SW480 (cell line): Measurements from ENCODE around the gene TEX2.
"Not testable (repeated sequence)": the region's sequence is repeated elsewhere in the genome, so short reads cannot be mapped to it uniquely, and the experiment has no call there.

ENCODE experiments used
- DNase-seq: peaks from one replicate; pipeline ENCODE4 v3.0.0-alpha.2; 2016; ENCODE audit warnings: low spot score

Gene TEX2

DNA sequence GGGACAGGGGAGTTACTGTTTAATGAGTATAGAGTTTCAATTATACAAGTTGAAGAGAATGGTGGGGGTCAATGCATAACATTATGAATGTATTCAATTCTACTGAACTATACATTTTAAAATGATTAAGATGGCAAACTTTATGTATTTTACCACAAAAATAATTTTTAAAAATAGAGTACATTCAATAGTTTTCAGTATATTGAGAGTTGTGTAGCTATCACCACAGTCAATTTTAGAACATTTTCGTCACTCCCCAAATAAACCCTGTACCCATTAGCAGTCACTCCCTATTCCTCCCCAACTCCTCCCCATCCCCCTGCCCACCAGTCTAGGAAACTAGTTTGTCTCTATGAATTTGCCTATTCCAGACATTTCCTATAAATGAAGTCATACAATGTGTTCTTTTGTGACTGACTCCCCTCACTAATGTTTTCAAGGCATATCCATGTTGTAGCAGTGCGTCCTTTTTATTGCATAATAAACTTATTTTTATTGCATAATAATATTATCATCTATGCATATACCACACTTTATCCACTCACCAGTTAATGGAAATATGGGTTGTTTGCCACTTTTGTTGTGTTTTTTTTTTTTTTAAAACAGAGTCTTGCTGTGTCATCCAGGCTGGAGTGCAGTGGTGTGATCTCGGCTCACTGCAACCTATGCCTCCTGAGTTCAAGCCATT is 80.6 kb downstream of the TEX2 start:
- DNase-seq: no peak

DNA sequence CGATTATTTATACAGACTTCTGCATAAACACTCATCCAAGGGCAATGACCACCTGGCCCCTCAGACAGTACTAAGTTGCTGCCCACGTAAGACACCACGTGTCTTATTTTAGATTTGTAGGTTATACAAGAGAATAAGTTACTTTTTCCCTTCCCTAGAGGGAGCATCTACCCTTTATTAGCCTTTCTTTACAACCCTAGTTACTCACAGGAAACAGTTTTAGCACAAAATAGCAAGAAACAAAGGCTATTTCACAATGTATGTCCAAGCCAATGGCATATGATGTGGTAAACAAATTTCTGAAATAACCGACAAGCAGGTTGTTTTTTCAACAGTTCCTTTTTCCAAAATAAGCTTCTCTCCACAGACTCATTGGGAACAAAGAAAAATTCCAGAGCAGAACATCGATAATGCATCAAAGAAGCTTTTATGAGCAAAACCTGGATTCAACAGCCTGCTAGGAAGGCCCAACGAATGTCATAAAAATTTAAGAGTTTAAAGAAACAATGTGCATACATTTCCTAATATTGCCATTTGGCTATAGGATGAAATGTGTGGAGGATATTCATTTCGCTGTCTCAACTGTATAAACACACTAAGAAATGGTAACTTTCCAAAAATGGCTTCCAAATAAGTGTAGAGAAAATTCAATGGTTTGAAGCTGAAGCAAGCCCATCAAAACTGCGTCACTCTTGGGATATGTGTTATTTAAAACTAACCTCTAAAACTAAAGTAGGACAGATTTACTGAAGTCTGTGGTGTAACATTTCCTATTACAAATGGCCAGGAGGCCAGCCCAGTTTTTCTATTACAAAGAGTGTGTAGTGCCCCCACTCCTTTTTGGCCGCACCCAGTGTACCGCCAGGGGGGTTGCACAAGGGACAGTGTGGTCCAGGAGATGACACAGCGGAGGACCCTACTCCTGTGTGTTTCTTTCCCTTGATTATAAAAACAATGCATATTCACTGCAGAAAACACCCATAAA is 82.7 kb downstream of the TEX2 start:
- no peak for DNase-seq

DNA sequence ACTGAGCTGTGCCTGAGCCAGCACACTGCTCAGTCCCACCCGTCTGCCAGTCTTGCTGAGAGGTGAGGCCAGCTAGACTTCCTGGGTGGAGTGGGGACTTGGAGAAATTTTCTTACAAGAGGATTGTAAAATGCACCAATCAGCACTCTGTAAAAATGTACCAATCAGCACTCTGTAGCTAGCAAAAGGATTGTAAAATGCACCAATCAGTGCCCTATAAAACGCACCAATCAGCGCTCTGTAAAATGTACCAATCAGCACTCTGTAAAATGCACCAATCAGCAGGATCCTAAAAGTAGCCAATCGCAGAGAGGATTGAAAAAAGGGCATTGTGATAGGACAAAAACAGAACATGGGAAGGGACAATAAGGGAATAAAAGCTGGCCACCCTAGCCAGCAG is 84.0 kb downstream of the TEX2 start:
- DNase-seq: not testable (repeated sequence)

DNA sequence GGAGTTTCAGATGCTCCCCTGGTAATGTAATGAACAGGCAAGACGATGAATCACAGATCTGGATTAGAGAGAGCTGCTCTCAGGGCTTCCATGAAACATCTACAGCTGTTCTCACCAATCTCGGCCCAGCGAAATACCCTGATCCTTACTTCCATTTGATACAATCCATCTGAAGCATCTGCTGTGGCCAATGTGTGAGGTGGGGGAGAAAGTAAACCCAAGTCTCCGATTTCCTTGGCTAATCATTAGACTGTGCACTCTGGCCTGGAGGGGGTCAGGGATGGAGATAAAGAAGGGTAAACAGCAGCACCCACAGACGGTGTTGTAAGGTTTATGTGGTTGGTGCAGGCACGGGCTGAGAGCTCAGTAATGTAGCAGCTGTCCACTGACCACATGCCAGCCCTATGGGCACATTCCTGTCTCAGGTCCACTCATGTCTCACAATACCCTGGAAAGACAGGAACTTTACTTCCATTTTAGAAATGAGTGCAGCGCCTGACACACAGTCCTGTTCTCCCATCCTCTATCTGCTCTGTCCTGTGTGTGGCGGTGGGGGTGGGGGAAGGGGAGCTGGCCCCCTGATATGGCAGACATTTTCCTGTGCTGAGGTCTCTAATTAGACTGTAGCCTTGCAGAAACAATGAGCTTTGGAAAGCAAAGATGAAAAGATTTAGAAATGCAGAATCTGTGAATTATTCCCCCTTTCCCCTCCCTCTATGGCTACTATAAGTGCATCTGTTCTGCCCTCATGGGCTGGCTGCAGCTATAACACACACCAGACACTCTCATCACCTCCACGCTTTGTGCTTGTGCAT is 84.8 kb downstream of the TEX2 start:
- DNase-seq: no peak

DNA sequence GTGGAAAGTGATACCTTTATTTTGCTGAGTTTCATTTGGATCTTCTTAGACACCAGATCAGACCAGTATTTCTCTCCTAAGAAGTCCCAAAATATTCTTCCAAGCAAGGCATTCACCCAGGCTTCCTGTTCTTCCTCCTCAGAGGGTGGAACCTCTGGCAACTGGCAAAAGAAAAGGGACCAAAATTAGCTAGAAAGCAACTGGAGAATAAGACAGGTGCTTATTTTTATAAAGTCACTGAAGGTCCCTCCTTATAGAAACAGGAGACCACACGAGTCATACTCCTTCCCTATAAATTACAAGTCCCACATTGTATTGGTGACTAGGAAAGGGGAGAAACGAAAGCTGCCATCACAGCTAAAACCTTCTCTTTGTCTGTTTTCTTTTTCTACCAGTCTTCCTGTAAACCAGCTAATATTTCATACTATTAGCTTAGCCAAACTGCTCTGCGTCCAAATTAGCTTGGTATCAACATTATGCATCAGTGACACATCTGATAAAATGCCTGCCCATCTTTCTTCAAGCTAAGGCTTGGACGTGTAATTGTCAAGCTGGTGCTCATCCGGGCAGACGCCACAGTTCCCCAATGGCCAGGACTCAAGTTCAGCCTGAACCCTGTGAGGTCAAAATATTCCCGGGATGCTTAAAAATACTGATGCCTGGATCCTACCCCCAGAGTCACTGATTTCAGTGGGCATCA is 85.6 kb downstream of the TEX2 start:
- DNase-seq: no peak

DNA sequence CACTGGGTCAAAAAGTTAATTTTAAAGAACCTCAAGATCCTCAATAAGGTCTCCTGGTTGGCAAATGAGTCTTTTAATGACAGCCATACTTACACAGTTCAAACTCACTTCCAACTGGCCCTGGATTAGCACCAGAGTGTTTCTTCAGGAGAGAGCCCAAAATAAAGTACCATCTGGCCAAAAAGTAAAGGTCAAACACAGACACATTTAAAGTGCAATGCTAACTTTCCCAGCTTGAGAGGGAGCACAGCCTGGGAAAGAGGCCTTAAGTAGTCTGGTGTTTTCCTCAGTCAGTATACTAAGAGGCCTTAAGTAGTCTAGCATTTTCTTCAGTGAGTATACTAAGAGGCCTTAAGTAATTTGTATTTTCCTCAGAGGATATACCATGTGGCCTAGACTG is 86.5 kb downstream of the TEX2 start:
- no peak for DNase-seq

DNA sequence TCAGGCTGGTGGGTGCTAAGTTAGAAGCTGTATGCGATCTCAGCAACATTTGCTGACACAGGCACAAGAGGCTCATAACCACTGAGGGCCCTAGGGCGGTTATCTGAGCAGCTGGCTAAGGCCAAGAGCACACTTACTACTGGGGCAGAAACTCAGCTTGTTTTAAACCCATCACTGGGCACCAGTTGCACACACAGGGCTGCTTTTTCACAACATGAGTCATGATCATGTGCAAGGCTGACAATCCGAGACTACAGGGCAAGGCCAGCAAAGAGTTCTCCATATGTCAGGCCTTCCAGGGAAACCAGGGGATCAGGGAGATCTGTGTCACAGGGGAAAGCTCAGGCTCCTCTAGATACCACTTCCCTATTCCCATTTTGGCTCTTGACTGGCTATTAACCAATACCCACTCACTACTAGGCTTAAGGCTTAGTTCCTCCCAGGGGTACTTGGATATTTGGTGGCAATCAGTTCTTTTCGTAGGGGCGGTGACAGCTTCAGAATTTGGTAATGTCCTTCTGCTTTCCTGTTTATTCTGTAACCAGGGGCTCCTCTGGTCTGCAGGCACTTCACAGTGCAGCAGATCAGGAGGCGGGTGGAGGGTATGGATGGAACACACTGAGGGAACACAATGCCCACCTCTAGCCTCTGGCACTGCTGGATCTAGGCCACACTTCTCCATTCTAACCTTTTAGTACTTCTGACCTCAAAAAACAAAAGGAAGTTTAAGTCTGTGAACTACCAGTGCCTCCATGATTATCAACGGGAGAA is 88.2 kb downstream of the TEX2 start:
- no peak for DNase-seq

DNA sequence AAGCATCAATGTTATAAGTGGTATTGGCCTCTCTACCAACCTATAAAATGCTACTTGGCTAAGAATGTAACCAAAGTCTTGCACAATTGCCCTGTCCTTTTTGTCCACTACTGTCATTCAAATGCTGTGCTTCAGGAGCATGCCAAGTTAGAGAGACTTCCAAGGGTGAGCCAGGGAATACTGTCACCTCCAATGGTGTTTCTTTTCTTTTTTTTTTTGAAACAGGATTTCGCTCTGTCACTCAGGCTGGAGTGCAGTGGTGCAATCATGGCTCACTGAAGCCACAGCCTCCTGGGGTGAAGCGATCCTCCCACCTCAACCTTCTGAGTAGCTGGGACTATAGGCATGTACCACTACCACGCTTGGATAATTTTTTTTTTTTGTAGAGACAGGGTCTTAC is 89.4 kb downstream of the TEX2 start:
- DNase-seq: no peak

DNA sequence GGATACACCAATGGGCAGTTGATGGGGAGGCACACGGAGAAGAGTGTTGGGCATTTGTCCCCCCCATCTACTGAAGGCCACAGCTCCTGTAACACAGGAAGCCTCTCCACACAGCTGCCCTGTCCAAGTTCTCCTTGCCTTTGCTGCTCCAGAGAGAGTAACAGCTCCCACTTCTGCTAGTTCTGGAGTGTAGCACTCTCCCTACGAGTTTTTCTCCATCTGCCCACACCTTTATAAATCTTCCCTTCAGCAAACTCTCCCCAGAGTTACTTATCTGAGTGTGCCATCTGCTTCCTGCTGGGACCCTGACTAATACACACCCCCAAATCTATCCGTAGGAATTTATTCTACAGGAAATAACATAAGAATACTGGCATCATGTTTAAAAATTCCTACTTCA is 90.5 kb downstream of the TEX2 start:
- DNase-seq: no peak

DNA sequence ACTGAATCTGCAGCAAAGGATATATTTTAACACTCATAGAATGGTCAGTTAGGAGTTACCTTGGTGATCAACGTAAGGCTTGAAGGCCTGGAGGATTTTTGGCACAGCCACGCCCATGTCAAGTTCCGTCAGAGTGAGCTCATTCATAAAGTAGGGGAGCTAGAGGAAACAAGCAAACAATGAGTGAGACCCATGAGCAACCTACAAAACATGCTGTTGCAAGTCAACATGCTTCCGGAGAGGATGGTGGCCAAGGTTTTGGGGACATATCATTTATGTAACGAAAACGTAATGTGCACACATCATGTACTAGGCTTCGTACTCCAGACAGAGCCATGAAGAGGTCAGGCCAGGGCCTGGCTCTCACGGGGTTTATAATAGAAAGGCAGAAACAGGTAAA is 92.0 kb downstream of the TEX2 start:
- DNase-seq: no peak

DNA sequence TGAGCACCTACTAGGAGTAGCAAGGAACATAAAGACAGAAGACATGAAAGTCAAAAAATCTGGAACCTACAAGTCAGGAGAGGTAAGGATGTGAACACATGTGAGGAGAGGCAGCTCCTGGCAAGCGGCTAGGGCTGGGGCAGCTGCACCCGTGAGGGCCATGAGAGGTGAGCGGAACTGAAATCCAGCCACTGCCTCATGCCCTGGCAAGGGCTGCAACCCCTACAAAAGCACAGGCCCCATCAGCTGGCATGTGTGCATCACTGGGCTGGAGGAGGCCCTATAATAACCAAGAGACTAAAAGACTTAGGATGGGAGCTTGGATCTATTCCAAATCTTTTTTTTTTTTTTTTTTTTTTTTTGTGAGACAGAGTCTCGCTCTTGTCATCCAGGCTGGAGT is 92.8 kb downstream of the TEX2 start:
- DNase-seq: no peak

DNA sequence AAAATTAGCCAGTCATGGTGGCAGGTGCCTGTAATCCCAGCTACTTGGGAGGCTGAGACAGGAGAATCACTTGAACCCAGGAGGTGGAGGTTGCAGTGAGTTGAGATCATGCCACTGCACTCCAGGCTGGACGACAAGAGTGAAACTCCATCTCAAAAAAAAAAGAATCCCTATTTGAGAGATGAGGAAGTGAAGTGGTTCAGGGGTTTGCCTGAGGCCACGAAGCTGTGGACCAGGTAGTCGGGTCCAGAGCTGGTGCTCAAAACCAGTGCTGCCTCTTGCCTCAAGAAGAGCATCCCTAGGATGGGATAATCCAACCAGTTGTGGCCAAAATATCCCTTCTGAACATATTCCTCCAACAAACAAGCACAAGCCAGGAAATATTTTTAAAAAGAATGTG is 95.4 kb downstream of the TEX2 start:
- not testable (repeated sequence) for DNase-seq

DNA sequence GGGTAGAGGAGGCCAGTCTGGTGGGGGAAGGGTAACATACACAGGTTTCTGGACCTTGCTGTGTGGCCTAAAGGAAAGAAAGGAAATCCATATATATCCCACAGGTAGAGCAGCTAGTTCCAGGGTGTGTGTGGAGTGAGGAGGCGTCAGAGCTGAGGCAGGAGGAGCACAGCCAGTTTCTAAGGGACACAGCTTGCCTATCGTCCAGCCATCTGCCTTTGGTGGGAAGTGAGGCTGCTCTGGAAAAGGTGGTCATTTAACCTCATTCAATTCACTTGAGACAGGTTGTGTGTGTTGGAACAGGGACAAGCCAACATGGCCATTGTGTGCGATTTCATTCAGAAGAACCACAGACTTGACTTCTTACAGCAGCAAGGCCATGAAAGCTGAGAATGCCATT is 96.2 kb downstream of the TEX2 start:
- no peak for DNase-seq

DNA sequence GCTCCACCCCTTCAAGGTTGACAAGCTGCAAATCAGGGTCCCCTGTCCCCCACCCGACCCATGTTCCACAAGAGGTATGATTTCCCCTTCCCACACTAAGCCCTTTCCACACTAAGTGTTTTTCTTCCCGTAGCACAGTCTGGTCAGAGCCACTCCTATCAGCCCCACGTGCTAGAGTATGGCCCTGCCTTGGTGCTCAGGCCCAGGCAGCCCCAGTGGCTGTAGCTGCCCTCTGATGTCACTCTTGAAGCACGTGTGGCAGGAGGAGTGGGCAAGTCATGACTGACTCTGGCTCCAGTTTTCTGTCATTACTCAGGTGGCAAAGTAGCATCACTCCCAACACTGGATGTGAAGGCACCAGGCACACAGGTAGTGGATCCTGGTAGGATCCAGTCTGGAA is 97.7 kb downstream of the TEX2 start:
- no peak for DNase-seq

DNA sequence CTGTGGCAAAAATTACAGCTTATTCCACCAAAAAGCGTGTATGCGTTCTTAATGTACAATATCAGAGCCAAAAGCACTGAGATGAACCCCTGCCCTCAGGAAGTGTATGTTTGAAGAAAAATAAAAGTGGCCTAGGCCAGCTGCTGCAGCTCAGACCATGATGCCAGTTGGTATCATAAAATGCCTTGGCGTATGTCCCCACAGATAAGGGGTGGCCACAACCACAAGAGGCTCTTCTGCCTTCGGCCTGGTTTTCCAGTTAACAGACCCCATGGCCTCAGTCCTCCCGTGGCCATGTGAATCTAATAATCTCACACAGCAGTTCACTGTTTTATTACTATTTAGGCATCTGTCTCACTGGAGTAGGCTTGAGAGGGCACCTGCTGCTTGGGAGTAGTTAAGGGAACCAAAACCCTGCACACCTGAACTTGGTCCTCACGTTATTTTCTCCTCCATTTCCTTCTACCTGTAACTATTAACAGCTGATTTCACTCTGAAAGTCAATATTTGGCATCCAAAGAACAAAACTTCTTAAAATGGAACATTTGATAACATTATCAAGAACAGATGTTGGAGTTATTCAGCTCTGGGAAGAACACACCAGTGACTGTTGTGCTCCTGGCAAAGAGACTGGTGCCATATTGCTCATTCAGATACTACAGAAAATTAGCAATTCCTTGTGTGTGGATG is 98.3 kb downstream of the TEX2 start:
- no peak for DNase-seq

DNA sequence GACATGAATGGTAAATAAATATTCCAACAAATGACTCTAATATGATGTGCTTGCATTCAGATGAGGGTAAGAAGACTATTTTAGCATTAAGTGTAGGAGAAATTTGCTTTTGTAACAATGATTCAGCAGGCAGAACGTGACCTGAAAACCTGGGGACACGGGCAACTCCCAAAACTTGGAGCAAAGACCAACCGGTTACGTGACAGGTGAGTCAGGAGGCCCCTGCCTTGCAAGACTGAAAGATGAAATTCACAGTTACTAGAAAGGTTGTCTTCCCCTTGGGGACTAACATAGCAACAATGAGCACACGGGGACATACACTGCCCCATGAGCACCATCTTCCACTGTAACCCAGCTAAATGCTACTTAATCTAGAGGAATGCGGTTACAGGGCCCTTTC is 99.6 kb downstream of the TEX2 start:
- no peak for DNase-seq

DNA sequence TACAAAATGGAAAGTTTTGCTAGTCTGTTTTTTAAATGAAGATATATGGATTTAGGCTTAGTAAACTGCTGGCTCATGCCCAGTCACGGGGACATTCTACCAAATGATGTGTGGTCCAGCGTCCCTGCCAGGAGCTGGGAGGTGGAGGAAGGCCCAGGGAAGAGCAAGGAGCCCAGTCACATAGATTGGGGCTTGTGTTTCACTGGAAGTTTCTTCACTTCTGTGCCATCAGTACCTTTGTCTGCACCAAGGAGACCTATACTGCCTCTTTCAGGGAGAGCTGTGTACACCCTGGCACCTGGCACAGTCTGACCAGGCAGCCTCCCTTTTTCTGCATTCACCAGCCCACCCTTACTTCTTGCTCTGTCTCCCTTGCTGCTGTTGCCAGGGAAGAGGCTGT is 100.5 kb downstream of the TEX2 start:
- no peak for DNase-seq

DNA sequence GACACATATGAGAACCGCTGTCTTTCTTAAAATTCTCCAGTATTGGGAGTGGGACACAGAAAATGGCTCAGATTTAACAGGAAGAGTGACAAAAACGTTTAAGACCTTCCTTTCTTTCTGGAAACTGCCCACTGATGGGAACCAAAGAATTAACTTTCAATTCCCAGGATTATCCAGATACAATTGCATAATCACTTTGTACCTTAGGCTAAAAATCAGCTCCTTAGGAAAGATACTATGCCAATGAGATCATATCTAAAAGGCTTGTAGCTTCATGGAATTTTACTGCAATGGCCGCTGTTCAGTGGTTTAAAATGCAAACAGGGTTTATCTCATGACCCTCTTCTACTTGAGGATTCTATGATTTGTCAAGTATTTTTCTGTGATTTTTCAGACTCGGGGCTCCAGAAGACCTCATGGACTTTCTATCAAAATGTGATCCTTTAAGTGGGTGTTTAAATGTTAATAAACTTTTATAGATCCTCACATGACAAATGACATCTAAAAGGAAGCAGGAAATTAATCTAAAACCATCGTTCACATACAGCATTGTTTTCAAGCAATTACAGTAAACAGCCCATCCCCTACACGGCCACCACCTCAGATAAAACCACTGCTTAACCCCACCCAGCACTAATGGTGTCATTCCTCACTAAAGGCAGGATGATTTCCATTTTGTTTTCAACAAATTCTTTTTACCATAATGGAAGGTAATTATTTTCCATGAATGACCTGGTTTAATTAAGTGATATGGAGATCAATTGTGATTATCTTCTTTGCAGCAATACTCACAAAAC is 101.5 kb downstream of the TEX2 start:
- no peak for DNase-seq

DNA sequence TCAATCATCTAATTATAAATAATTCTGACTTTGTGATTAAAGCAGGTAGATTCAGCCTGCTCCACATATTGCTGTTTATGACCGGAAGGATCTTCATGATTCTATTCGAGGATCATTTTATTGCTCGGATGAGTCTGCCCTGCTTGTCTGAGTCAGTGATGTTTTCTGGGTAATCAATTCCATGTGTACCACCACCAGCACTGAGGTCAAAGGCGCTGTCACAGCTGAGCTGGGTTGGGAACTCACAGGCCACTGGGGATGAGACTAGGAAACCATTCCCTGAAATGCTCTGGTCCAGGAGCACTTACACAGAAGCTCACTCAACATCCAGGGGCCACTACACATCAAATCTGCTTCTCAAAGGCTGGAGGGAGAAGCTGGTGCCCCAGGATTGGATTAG is 102.7 kb downstream of the TEX2 start:
- DNase-seq: no peak
